SU-DHL-6 (cell line): ENCODE data around the gene HEMK1.

ENCODE experiments used
- H2AFZ ChIP-seq: fragments of 200-600 bp; sonication (generic); 2 replicates; pipeline ENCODE4 v1.6.1; 2014; ENCODE audit warnings: low read depth, mild to moderate bottlenecking, moderate library complexity, mixed read lengths, antibody characterized with exemption, low read length; ENCODE audit not compliant: severe bottlenecking
- H3F3A ChIP-seq: fragments of 200-600 bp; shearing (Covaris generic); 2 replicates; pipeline ENCODE4 v1.6.0; 2016; ENCODE audit warnings: antibody characterized with exemption, mild to moderate bottlenecking; ENCODE audit not compliant: insufficient read depth
- H3K27ac ChIP-seq: fragments of 200-600 bp; sonication (generic); 2 replicates; pipeline ENCODE4 v1.5.1; 2016; ENCODE audit warnings: low read depth, mild to moderate bottlenecking, low read length, moderate library complexity, mixed read lengths
- H3K27me3 ChIP-seq: fragments of 200-600 bp; sonication (generic), shearing (Covaris generic); 2 replicates; pipeline ENCODE4 v1.6.0; 2014; ENCODE audit warnings: mild to moderate bottlenecking, low read length
- H3K36me3 ChIP-seq: fragments of 200-600 bp; sonication (generic); 2 replicates; pipeline ENCODE4 v1.6.1; 2014; ENCODE audit warnings: mild to moderate bottlenecking, low read length, mixed read lengths
- H3K4me2 ChIP-seq: fragments of 300-600, 200-600 bp; shearing (Covaris generic), sonication (generic); 2 replicates; pipeline ENCODE4 v1.6.0; 2014; ENCODE audit warnings: low read length, low read depth, mild to moderate bottlenecking; ENCODE audit not compliant: poor library complexity, severe bottlenecking
- H3K4me3 ChIP-seq: fragments of 200-600 bp; sonication (generic); 2 replicates; pipeline ENCODE4 v1.5.1; 2014; ENCODE audit warnings: antibody characterized with exemption, low read length, mild to moderate bottlenecking, mixed read lengths; ENCODE audit not compliant: insufficient read depth, poor library complexity, severe bottlenecking
- H3K79me2 ChIP-seq: fragments of 200-600 bp; sonication (generic); 2 replicates; pipeline ENCODE4 v1.6.1; 2014; ENCODE audit warnings: mild to moderate bottlenecking, low read length, moderate library complexity; ENCODE audit not compliant: insufficient read depth
- H3K9ac ChIP-seq: fragments of 200-600 bp; sonication (generic); 2 replicates; pipeline ENCODE4 v1.7.0; 2014; ENCODE audit warnings: mild to moderate bottlenecking, low read length
- H3K9me2 ChIP-seq: fragments of 200-600 bp; sonication (generic); replicated peaks from 2 replicates; pipeline ENCODE4 v1.6.1; 2014; ENCODE audit warnings: low read length; ENCODE audit not compliant: insufficient read depth
- H3K9me3 ChIP-seq: fragments of 200-600 bp; sonication (generic); 2 replicates; pipeline ENCODE4 v1.6.1; 2014; ENCODE audit warnings: low read length, mixed read lengths; ENCODE audit not compliant: insufficient read depth
- H4K20me1 ChIP-seq: fragments of 200-600 bp; sonication (generic); 2 replicates; pipeline ENCODE4 v1.6.1; 2014; ENCODE audit warnings: low read depth, mild to moderate bottlenecking, antibody characterized with exemption, low read length, moderate library complexity, mixed read lengths
- EZH2phosphoT487 ChIP-seq: fragments of 200-600 bp; sonication (generic), shearing (Covaris generic); conservative IDR thresholded peaks from 2 replicates; pipeline ENCODE4 v1.6.1; 2018; ENCODE audit warnings: mild to moderate bottlenecking, antibody characterized with exemption, low read length, moderate library complexity, mixed read lengths
- TF ChIP-seq, protein P1 (sequence below): fragments of 200-600 bp; sonication (generic); IDR thresholded peaks from one replicate; pipeline ENCODE4 v1.5.1; 2017; ENCODE audit warnings: antibody characterized with exemption, mild to moderate bottlenecking, low read length, moderate library complexity; ENCODE audit not compliant: insufficient read depth, poor library complexity, severe bottlenecking

The HEMK1 gene

DNA sequence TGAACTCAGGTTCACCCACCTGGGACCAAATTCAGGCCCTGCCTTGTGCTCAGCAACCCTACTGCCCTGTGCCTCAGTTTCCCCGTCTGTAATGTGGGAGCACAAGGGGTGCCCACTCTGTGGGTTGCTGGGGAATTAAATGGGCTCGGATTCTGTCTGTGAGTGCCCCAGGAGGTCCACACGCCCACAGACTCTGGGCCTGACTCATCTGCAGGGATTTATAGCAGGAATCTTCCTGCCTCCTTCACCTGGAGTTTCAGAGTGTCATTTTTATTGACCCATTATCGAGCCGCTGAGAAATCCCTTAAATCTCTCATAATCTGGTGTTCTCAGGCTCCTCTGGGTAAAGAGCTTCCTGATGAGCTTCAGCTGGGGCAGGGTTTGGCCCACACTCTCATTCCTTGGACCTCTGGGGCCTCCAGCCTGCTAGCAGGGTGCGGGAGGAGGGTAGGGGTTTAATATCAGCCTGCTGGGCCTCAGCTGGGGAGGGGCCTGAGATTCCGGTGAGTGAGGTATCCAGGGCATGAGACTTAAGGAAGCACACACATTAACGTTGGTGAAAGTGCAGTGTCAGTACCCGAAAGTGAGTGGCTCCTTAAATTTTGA is 18.2 kb upstream of the HEMK1 start:
- no peaks in the 10 kb centered on the region for H3K9me3 ChIP-seq
- no peak overlapping the region for H3K4me2 ChIP-seq
- TF ChIP-seq, protein P1, sequence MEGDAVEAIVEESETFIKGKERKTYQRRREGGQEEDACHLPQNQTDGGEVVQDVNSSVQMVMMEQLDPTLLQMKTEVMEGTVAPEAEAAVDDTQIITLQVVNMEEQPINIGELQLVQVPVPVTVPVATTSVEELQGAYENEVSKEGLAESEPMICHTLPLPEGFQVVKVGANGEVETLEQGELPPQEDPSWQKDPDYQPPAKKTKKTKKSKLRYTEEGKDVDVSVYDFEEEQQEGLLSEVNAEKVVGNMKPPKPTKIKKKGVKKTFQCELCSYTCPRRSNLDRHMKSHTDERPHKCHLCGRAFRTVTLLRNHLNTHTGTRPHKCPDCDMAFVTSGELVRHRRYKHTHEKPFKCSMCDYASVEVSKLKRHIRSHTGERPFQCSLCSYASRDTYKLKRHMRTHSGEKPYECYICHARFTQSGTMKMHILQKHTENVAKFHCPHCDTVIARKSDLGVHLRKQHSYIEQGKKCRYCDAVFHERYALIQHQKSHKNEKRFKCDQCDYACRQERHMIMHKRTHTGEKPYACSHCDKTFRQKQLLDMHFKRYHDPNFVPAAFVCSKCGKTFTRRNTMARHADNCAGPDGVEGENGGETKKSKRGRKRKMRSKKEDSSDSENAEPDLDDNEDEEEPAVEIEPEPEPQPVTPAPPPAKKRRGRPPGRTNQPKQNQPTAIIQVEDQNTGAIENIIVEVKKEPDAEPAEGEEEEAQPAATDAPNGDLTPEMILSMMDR: no peak
- no peak for TF ChIP-seq EZH2phosphoT487
- no peak overlapping the region for H2AFZ ChIP-seq
- H3F3A ChIP-seq: no peaks in the 10 kb centered on the region
- H3K9me2 ChIP-seq: no peaks in the 10 kb centered on the region
- H3K79me2 ChIP-seq: no peaks in the 10 kb centered on the region
- no peak overlapping the region for H3K9ac ChIP-seq
- H4K20me1 ChIP-seq: no peaks in the 10 kb centered on the region
- H3K27ac ChIP-seq: no peak overlapping the region
- no peak overlapping the region for H3K4me3 ChIP-seq
- H3K27me3 ChIP-seq: no peaks in the 10 kb centered on the region
- H3K36me3 ChIP-seq: no peaks in the 10 kb centered on the region

DNA sequence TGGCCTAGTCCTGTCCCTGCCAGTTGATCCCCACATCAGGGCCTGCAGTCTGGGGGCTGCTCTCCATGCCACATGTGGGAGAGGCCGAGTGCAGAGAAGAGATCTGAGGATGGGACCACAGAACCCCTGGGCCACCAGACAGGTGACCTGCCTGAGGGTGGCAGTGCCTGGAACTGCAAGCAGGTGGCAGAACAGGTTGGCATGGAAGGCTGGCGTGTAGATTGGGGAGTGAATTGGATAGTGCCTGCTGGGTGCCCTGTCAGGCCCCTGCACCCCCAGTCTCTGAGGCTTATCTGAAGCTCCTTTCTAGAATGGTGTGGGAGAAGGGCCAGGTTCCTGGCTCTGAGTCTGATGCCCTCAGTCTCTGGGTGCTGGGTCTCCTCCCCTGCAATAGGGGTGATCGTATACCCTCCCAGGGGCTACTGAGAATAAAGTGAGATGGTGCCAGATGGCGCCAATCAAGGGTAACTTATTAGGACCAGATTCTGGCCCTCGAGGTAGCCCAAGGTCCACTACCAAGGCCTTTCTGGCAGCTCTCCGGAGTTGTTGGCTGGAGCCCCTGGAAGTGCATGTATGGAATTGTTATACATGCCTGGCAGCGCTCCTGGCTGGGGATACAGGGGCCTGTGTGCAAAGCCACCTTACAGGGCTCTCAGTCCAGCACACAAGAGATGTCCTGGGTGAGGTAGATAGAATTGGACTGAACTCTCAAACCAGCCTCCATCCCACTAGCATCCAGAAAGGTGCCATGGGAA is 17.5 kb upstream of the HEMK1 start:
- Histone ChIP-seq H3K9me2 (no peaks in the 10 kb centered on the region), H3K36me3 (no peaks in the 10 kb centered on the region), H3K27ac (no peak overlapping the region), H3F3A (no peaks in the 10 kb centered on the region), H3K4me2 (no peak overlapping the region), H2AFZ (no peak overlapping the region), H3K27me3 (no peaks in the 10 kb centered on the region), H3K4me3 (no peak overlapping the region), H4K20me1 (no peaks in the 10 kb centered on the region), H3K9ac (no peak overlapping the region), H3K9me3 (no peaks in the 10 kb centered on the region), H3K79me2 (no peaks in the 10 kb centered on the region)
- TF ChIP-seq EZH2phosphoT487: no peak
- TF ChIP-seq, protein P1: no peak

- H2AFZ ChIP-seq: no peak overlapping the region
- H3K27me3 ChIP-seq: no peaks in the 10 kb centered on the region
- H3K79me2 ChIP-seq: no peaks in the 10 kb centered on the region
- H3K36me3 ChIP-seq: no peaks in the 10 kb centered on the region
- no peak overlapping the region for H3K4me2 ChIP-seq
- no peaks in the 10 kb centered on the region for H3F3A ChIP-seq
- no peak overlapping the region for H3K9ac ChIP-seq
- H3K9me3 ChIP-seq: no peaks in the 10 kb centered on the region
- H3K27ac ChIP-seq: no peak overlapping the region
- no peak overlapping the region for H3K4me3 ChIP-seq
- TF ChIP-seq, protein P1: no peak
- no peak for TF ChIP-seq EZH2phosphoT487
- no peaks in the 10 kb centered on the region for H3K9me2 ChIP-seq
- no peaks in the 10 kb centered on the region for H4K20me1 ChIP-seq
Observed at GRCh38 chr3:50552598-50552997, 16.7 kb upstream of the HEMK1 start.
